Activated naive CD8-positive, alpha-beta T cell treated with anti-CD3 and anti-CD28 coated beads, Interleukin-2, amount 50 U/mL, for 16 hours (primary cell): ENCODE data around the gene C20orf144.
"Not testable (repeated sequence)": the region's sequence is repeated elsewhere in the genome, so short reads cannot be mapped to it uniquely, and the experiment has no call there.

Experiments
- DNase-seq: peaks from one replicate; pipeline ENCODE4 v3.0.0-alpha.2; 2020; ENCODE audit warnings: low read depth, low spot score

Gene C20orf144

DNA sequence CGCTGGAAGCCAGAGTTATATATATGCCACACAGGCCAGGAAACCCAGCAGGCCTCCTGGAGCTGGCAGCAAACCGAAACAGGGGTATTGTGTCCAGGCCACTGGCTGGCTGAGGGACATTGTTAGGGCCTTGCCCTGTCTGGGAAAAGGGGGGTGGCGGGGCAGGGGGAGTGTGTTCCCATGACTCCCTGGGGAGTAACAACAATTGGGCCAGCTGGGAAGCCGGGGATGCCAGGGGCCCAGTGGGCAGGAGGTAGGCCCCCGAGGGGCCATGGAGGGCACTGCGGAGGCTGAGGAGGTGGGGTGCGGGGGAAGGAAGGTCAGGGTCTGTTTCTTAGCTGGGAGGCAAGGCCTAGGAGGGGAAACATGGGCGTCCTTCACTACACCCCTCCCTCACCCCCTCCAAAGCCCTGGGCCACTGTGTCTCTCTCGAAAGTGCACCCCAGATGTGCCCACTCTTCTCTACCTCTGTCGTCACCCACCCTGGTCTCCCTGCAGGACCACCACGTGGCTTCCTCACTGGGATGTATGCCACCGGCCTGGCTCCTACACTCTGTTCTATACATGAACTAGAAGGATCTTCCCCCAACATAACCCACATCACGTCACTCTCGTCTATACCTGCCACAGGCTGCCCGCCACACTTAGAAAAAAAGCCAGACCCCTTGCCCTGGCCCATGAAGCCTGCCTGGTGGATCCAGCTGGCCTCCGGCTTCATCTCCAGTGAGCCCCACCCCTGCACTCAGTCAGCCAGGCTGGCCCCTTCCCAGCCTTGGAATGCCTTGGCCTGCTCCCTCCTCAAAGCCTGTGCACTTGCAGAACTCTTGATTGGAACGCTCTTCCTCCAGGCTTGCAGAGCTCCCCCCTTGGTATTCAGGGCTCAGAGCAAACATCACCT, 31.9 kb downstream of the C20orf144 start:
- DNase-seq, result no peak

DNA sequence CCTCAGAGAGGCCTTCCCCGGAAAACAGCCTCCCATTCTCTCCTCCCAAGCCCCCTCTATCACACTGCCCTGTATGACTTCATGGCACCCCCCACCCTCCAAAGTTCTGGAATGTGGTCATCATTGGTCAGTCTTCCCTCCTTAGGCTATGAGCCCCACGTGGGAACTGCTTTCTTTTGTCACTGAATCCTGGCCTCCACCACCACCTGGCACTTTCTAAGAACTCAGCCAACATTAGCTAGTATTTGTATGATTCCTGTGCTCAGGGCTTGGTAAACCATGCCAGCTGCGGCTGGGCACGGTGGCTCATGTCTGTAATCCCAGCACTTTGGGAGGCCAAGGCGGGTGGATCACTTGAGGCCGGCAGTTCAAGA, 32.5 kb downstream of the C20orf144 start:
- no peak for DNase-seq

DNA sequence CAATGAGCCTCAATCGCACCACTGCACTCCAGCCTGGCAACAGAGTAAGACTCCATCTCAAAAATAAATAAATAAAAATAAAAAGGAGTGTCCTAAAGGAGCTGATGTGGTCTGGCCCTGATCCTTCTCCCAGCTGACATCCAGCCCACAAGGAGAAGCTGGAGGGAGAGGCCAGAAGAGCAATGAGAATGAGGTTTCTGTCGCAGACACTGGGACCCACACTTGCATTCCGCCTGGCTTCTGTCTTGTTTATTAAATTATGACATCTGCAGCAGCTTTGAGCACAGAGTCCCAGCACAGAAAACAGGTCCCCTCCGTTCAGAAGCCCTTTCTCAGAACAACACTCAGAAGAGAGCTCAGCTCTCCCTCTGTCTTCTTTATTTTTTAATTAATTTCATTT, 34.3 kb downstream of the C20orf144 start:
- DNase-seq, result no peak

DNA sequence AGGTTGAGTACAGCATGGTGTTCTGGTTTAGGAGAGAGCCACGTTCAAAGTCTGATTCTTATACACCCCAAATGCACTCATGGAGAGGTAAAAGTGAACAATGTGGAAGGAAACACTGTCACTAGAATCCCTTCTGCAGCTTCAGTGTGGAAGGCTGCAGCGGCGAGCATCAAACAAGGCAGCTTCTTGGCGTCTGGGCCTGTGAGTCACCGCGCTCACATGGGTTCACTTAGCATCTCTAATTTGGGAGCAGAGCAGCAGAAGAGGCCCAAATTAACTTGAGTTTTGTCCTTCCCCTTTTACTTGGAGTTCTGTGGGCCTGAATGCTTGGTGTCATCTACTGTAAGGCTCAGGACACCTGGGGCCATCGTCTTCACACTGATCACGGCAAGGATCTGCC, 35.0 kb downstream of the C20orf144 start:
- DNase-seq, result no peak

DNA sequence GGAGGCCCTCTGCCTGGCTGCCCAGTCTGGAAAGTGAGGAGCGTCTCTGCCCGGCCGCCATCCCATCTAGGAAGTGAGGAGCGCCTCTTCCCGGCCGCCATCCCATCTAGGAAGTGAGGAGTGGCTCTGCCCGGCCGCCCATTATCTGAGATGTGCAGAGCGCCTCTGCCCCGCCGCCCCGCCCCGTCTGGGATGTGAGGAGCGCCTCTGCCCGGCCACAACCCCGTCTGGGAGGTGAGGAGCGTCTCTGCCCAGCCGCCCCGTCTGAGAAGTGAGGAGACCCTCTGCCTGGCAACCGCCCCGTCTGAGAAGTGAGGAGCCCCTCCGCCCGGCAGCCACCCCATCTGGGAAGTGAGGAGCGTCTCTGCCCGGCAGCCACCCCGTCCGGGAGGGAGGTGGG, 36.8 kb downstream of the C20orf144 start:
- not testable (repeated sequence) for DNase-seq

DNA sequence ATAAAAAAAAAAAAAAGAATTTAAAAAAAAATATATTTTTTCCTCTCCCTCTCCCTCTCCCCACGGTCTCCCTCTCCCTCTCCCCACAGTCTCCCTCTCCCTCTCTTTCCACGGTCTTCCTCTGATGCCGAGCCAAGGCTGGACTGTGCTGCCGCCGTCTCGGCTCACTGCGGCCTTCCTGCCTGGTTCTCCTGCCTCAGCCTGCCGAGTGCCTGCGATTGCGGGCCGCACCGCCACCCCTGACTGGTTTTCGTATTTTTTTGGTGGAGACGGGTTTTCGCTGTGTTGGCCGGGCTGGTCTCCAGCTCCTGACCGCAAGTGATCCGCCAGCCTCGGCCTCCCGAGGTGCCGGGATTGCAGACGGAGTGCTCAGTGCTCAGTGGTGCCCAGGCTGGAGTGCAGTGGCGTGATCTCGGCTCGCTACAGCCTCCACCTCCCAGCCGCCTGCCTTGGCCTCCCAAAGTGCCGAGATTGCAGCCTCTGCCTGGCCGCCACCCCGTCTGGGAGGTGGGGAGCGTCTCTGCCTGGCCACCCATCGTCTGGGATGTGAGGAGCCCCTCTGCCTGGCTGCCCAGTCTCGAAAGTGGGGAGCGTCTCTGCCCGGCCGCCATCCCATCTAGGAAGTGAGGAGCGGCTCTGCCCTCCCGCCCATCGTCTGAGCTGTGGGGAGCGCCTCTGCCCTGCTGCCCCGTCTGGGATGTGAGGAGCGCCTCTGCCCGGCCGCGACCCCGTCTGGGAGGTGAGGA, 38.7 kb downstream of the C20orf144 start:
- not testable (repeated sequence) for DNase-seq

DNA sequence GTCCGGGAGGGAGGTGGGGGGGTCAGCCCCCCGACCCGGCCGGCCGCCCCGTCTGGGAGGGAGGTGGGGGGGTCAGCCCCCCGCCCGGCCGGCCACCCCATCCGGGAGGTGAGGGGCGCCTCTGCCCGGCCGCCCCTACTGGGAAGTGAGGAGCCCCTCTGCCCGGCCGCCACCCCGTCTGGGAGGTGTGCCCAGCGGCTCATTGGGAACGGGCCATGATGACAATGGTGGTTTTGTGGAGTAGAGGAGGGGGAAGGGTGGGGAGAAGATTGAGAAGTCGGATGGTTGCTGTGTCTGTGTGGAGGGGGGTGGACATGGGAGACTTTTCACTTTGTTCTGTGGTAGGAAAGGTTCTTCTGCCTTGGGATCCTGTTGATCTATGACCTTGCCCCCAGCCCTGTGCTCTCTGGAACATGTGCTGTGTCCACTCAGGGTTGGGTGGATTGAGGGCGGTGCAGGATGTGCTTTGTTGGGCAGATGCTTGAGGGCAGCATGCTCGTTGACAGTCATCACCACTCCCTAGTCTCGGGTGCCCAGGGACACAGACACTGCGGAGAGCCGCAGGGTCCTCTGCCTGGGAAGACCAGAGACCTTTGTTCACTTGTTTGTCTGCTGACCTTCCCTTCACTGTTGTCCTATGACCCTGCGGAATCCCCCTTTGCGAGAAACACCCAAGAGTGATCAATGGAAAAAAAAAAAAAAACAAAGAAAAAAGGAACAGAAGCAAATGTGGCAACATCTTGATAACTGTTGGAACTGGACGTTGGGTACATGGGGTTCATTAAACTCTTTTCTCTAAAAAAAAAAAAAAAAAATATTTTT, 39.7 kb downstream of the C20orf144 start:
- no peak for DNase-seq

DNA sequence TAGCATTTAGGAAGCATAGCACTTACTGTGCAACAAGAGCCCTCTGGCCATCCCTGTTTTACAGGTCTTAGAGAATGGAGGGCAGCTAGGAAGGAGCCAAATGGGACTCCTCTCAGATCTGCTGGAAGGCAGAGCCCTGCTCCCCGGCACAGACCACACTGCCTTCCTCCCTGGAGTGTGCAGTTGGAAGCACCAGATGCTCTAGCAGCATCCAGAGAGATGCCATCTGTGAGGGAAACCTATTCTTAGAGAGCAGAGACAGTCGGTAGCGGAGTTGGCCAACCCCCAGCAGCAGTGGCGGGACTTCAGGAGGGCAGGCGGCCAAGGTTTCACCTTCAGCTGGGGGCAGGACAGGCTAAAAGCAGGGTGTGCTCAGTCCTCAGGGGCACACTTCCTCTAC, 40.7 kb downstream of the C20orf144 start:
- DNase-seq, result no peak

DNA sequence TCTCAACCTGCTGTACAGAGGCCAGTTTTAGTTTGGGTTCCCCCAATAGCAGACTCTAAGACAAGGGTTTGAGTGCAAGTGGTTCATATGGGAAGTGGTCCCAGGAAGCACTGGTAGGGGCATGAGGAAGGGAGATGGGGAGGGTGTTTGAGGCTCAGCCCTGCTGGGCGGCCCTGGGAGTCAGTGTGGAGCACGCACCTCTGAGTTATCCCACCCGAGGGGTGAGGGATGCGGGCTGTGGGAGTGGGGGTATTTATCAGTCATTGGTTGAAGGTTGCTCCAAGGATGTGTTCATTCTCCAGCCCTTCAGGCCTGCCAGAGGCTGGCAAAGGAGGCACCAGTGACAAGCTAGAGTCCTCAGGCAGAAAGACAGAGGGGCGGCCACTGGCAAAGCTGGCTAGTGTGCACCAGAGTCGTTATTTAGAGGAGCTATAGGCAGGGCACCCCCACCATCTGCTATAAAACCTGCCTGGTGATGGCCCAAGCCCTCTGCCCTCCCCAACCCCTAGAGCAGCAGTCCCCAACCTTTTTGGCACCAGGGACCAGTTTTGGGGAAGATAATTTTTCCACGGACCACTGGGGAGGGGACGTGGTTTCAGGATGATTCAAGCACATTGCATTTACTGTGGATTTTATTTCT, 41.5 kb downstream of the C20orf144 start:
- no peak for DNase-seq

DNA sequence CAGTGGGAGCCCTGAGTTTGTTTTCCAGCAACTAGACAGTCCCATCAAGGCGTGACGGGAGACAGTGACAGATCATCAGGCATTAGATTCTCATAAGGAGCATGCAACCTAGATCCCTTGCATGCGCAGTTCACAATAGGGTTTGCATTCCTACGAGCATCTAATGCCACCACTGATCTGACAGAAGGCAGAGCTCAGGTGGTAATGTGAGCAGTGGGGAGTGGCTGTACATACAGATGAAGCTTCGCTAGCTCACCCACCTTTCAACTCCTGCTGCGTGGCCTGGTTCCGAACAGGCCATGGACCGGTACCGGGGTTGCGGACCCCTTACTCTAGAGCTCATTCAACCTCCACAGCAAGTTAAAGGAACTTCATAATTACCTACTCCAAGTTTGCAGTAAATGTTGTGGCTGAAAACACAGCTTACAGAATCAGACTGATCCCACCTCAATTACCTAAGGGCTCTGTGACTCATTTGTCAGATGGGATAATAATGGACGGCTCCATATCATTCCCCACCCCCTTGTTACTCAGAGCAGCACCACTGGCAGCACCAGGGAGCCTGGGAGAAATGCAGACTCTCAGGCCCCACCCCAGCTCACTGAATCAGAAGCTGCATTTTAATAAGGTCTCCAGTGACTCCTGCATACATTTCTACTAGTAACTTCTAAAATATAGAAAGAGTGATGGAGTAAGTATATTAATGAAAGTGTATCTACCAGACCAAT, 42.2 kb downstream of the C20orf144 start:
- DNase-seq, result no peak

DNA sequence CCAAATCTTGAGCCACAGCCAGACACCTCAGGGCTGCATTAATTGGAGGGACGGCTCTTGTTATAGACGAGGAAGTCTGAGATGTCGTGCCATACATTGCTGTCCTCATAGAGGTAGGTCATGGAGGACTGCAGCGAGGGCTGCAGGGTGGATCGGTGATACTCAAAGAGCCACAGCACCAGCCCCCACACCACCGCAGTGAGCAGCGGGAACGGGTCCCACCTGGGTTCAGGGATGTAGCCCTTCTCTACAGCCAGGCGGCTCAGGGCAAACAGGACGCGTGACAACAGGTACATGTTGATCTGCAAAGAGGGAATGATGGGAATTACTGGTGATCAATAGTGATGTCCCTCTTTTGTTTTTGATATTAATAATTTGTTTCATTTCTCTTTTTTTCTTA, 45.5 kb downstream of the C20orf144 start:
- DNase-seq, result no peak

DNA sequence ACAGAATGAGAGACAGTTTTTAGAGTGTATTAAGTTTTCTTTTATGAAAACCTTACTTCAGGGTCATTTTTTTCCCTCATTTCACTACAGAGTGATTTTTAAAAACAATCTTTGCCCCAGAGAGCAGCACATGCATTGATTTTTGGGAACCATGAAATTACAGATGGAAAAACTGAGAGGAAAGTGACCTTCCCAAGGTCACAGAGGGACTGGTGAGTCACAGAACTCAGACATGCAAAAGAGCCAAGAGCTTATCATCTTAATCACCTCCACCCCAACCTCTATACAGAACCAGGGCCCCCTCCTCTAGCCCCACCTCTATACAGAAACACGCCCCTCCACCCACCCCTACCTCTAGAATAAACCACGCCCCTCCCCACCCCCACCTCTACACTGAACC, 47.3 kb downstream of the C20orf144 start:
- no peak for DNase-seq

DNA sequence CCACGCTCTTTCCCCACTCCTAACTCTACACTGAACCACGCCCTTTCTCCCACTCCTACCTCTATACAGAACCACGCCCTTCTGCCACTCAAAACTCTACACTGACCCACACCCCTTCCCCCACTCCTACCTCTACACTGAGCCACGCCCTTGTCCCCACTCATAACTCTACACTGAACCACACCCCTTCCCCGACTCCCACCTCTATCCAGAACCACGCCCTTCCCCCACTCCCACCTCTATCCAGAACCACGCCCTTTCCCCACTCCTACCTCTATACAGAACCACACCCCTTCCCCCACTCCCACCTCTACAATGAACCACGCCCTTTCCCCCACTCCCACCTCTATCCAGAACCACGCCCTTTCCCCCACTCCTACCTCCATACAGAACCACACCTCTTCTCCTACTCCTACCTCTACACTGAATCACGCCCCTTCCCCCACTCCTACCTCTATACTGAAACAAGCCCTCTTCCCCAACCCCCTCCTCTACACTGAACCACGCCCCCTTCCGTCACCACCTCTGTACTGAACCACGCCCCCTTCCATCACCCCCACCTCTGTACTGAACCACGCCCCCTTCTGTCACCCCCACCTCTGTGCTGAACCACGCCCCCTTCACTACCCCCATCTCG, 47.9 kb downstream of the C20orf144 start:
- no peak for DNase-seq

DNA sequence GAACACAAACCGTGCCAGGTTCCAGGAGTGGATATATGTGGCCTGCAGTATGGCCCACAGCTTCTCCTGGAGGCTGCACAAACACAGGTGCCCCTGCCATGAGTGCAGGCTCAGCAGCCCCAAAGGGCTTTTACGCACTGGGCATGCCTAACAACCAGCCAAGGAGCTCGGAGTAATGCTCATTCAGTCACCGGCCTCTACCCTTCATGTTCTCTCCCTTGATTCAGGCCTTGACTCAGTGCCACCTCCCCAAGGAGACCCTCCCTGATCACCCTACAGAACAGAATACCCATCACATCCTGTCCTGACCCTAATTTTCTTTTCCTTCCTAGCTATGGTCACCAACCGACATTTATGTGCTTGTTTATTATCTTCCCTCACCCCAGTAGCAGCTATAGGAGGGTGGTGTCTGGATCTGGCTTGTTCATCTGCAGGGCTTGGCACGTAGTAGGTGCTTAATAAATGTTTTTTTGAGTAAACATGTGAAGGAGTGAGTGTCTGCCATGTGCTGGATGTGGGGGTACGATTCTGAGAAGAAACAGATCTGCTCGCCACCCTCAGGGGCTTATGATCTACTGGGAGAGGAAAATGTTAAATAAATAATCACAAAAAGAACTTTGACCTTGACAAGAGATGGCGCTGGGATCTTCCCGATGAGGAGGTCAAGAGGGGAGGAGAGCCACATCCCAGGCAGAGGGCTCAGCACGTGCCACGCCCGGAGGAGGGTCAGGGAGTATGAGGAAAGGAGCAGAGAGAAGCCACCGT, 48.7 kb downstream of the C20orf144 start:
- DNase-seq, result no peak

DNA sequence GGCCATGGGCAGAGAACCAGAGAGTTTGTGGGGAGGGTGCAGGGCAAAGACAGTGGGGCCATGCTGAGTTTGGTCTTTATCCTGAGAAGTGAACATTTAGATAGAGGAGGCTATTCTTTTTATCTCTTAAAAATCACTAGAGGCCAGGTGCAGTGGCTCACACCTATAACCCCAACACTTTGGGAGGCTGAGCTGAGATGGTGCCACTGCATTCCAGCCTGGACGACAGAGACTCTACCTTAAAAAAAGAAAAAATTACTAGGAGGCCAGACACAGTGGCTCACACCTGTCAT, 49.3 kb downstream of the C20orf144 start:
- DNase-seq, result no peak
